HG02571 (cell line): ENCODE results near the gene GRAMD1B.
"Not testable (repeated sequence)": the region's sequence is repeated elsewhere in the genome, so short reads cannot be mapped to it uniquely, and the experiment has no call there.

Source experiments
- ATAC-seq: cut with Tn5 transposase; IDR thresholded peaks from one replicate; pipeline ENCODE4 v1.9.1; 2021; ENCODE audit warnings: mild to moderate bottlenecking, moderate library complexity; ENCODE audit not compliant: unreplicated experiment

Gene GRAMD1B

DNA sequence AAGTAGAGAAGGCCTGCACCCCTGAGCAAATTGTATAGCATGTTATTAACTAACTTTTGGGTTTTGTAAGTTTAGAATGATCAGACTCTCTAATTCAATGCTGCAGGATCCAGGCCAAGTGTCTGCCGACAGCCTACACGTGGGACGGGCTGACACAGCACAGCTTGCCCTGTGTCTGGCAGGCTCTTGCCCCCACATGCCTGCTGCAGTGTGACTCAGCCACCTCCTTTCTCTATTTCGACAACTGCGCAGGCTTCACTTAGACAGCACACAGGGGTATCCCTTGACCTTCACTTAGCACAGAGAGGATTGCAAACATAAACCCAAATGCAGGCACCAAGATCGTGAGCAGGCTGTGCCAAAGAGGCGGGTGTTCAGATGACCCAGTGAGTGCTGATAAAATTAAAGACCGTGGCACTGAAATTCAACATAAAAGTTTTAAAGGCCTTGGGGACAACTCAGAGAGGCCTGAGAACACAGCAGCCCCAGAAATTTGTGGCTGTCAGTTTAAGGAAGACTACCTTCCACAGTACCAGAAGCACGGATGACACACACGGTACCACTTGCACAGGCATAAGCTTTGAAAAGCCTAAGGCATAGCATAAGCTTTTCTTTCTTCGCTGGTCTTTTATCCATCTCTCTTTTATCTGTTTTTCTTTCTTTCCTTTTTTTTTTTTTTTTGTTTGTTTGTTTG lies 186.6 kb downstream of the GRAMD1B start:
- no peak for ATAC-seq

DNA sequence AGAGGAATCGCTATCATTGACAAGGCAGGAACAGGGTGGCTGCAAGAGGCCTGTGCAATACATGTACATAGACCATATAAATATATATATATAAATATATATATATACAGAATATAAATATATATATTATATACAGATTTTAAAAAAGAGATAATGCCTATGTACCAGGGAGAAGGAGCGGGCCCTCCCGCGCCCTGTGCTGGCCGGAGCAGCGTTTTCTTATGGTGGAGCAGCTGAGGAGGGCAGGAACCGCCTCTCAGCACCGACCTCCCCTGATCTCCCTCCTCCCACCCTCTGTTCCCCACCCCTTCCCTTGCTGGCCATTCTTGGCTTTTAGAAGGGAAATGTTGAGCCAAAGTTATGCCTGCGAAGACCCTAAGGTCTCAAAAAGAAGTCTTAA lies 192.5 kb downstream of the GRAMD1B start:
- ATAC-seq: no peak

GRCh38 chr11:123624974-123625373 lies 194.9 kb downstream of the GRAMD1B start:
- ATAC-seq: no peak

DNA sequence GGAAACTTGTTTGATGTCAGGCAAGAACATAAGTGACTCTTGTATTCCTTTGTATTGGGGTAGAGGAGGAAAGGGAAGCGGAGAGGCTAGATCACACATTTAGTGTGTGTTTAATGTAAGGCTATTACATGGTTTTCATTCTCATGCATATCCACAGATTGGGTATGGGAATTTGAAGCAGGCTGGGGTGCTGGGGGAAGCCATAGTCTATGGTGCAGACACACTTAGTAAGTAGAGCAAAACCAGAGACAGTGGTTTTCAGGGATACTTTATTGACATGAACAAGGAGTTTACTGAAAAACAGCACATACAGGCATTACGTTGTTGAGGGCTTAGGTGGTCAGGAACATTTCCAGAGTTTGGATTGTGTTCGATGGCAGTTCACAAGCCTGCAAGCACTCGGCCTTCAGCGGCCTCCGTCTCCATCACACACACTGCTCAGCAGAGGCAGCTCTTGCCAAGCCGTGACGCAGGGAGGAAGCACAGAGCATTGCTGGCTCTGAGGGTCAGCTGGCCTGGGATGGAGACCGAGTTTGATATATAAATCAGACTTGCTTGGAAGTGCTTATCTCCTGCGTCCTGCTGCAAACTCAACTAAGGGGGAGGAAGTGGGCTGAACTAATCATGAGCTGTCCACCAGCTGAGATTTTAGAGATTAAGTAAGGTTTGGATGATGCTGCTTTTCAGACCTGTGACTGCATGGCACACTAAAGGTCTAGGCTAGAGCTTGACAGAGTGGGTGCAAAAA lies 199.0 kb downstream of the GRAMD1B start:
- no peak for ATAC-seq

- ATAC-seq: no peak
These were observed 200.1 kb downstream of the GRAMD1B start for GRCh38 chr11:123630126-123630608.

GRCh38 chr11:123640029-123640428 lies 210.0 kb downstream of the GRAMD1B start:
- ATAC-seq: no peak

GRCh38 chr11:123640677-123641494 lies 210.8 kb downstream of the GRAMD1B start:
- peak; percentile 82 for ATAC-seq

GRCh38 chr11:123641495-123641840 lies 211.4 kb downstream of the GRAMD1B start:
- ATAC-seq: no peak

DNA sequence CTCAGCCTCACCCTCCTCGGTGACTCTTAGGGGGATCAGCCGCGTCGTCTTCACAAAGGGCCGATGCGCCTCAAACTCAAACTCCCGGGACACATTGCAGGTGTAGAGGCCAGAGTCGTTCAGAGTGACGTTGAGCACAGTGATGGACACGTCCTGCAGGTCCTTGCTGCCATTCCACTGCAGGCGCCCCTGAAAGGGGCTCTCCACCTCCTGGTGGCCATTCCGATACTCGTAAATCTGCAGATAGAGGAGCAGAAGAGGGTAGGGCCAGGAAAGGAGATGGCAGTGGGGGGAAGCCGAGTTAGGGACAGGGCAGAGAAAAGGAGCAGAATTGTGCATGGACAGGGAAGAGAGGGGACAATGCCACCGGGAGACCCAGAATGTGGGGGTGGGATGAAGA lies 212.4 kb downstream of the GRAMD1B start:
- ATAC-seq: no peak

DNA sequence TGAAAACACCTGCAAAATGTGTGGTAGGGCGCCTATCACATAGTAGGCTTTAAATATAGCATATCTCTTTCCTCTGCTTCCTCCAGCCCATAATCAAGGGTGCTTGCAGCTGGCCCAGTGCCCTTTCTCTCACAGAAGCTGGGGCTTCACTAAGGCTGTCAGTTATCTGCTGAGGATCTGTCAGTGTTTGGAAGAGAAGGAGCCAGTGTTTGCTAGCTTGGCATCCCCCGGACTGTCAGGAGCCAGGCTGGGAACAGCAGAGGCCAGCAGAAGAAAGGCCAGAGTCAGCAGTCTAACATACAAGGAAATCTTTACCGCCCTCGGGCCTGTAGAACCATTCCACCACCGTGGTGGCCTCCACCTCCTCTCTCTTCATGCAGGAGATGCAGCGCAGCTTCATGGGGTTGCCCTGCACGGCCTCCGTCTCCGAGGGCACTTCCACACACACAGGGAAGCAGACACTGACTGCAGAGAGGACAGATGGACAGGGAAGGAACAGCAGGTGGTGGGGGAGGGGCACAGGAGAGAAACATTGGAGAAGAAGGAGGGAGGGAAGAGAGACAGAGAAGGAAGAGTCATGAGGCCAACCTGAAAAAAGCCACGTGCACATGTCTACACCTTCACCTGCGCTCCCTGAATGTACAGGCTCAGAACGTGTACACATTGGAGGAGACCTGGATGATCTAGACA lies 215.4 kb downstream of the GRAMD1B start:
- no peak for ATAC-seq

GRCh38 chr11:123650901-123651300 lies 220.8 kb downstream of the GRAMD1B start:
- ATAC-seq: no peak

DNA sequence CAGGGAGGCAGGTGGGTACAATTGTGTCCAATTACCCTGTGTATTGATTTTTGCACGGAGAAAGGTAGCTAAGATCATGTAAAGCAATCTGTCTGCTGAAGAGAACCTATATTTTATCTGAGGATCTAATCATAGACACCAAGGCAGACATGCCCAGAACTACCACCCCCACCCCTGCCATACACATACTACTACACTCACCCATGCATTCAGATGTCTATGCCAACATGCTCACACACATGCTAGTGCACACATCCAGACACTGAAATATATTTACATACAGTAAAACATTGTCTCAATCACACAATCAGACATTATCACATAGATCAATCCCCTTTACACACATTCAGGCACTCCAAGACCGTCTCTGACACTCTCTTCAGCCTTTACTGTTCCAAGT lies 222.5 kb downstream of the GRAMD1B start:
- ATAC-seq: no peak

DNA sequence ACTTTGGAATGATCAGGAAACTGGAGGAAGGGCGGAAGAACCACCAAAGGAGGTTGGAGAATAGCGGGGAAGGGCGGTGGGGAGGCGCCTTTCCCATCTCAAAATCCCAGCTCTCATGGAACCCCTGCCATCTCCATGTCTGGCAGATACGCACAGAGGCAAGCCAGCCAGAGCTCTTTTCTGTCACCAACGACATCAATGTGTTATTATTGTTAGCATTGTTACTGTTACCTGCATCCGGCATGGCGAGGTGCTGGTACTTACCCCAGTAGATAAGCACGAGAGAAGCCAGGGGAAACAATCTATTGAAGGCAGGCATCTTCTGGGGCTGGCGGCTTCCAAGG lies 223.4 kb downstream of the GRAMD1B start:
- no peak for ATAC-seq

DNA sequence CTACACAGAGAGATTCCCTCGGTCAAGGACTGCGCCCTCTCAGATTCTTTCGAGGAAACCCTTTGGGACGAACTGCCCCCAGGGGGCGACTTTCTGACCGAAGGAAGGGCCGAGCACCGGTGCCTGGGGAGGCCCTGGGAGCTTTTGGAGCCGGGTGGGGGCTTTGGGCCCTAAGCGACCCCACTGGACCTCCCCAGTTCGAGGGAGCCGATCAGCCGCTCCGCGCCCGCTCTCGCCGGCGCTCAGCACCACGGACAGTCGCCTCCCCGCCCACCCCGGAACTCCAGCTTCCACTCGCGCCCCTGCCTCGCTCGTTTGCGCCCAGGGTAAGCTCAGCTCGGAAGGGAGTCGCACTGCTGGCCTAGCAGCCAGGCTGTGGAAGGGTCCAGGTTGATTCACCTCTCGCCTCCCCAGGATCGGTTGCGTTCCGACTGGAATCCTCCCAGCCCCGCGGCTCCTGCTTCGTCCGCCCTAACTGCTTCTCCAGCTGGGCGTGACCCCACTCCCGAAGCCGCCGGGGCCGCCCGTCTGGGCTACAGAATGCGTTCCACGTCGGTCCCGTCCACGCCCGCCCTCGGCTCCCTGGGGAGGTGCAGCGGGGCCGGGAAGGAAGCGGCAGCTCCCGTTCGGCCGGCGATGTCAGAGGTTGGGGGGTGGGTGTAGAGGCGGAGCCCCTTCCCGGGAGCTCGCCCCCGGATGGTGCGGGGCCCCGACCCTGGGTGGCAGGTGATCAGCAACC lies 223.9 kb downstream of the GRAMD1B start:
- ATAC-seq: no peak

DNA sequence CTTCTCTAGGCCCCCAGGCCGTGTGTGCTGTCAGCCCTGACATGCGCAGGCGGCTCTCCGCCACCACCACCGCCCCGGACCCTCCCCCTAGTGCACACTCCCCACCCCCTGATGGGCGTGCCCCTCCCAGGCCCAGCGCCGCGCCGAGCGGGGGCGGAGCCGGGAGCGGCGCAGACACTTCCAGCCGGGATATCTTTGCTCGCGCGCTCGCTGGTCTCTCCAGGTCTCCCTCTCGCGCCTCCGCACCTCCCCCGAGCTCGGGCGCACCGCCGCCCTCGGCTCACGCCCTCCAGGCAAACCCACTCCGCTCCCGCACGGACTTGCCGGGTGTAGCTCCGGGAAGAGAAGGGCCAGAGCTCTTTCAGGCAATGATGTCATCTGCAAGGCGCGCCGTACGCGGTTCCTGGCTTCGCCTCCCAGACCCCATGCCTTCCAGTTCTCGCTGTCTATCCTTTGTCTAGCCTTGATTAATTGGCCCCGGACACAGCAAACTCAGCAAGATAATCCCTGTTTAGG lies 224.6 kb downstream of the GRAMD1B start, which contains the start of gene SCN3B:
Gene SCN3B (minus strand): TSS at position 59 of the 516 bp plus-strand sequence. CDS start 823 bp downstream, outside the sequence.
- ATAC-seq: no peak

DNA sequence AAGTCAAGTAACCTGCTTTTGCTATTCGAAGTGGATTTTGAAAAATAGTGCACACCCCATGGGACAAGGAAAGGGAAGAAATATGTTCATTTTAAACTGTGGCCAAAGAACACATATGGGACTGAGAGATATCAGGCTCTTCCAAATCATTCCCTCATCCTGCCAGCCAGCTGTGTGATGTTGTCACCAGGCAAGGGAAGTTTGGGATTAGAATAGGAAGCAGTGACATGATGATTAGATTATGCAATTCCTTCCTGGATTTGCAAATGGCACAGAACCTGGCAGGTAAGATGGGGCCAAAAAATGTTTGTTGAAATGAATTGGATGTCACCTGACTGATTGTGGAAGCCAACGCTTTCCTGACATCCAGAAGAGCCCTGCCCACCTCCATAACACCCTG lies 229.2 kb downstream of the GRAMD1B start:
- no peak for ATAC-seq

- ATAC-seq: not testable (repeated sequence)
These were observed 229.9 kb downstream of the GRAMD1B start for GRCh38 chr11:123659965-123660364.

DNA sequence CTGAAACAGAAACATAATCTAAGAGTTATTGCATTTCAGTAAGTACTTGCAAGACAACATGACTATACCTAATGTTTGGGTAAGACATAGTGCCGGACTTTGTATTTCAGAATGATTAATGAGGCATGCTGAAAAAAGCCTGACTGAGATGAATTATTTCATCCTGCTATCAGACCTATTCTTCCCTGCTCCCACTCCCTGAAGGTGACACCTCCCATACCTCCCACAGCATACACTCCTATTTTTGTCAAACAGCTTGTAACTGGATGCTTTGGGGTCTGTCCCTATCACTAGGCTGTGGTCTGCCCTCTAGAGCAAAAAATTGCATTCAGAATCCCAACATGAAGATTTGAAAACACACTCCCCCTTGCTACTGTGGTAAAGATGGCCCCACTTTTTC lies 235.2 kb downstream of the GRAMD1B start:
- ATAC-seq: no peak

GRCh38 chr11:123670081-123670480 lies 240.0 kb downstream of the GRAMD1B start:
- ATAC-seq: no peak

GRCh38 chr11:123671534-123671933 lies 241.5 kb downstream of the GRAMD1B start:
- no peak for ATAC-seq
